Hematopoietic multipotent progenitor cell treated with erythropoietin and hydrocortisone succinate and interleukin-3 and kit ligand, for 17 days (in vitro differentiated cells): ENCODE measurements around the gene HP1BP3.

ENCODE experiments used
- DNase-seq: peaks from one replicate; pipeline ENCODE4 v3.0.0-alpha.2; 2015; ENCODE audit warnings: low spot score

The HP1BP3 gene

DNA sequence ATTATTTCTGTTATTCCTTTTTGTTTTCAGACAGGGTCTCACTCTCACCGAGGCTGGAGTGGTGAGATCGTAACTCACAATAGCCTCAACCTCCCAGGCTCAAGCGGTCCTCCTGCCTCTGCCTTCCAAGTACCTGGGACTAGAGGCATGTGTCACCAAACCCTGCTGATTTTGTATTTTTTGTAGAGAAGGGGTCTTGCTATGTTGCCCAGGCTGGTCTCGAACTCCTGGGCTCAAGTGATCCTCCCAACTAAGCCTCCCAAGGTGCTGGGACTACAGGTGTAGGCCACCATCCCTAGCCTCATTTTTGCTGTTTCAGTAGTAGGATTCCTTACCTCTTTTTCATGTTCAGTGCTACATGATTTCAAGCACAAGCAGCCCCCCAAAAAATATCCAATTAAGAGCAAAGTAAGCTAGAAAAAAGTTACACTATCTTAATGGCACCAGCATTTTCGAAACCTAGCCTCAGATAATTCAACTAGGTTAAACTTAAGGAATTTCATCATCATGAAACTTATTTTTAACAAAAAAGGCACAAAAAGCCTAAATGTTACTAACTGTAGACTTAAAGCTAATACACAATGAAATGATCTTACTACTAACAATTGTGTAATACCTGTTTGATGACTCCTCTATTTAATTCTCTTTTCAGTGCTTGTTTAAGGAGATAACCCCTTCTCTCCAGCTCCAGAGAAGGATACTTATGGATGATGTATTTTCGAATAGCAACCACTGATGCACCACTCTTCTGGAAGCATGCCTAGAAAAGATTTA is 16.6 kb downstream of the HP1BP3 start:
- no peak for DNase-seq

- DNase-seq = no peak
These were observed 19.8 kb downstream of the HP1BP3 start for GRCh38 chr1:20767271-20767670.

- no peak for DNase-seq
These were observed 23.7 kb downstream of the HP1BP3 start for GRCh38 chr1:20763417-20763816.

DNA sequence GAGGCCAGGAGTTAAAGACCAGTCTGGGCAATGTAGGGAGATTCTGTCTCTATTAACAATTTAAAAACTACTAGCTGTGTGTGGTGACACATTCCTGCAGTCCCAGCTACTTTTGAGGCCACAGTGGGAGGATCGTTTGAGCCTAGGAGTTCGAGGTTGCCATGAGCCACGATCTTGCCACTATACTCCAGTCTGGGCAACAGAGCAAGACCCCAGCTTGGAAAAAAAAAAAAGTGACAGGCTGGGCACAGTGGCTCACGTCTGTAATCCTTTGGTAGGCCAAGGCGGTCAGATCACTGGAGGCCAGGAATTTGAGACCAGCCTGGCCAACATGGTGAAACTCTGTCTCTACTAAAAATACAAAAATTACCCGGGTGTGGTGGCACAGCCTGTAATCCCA is 26.8 kb downstream of the HP1BP3 start:
- no peak for DNase-seq

GRCh38 chr1:20753589-20753988 is 33.5 kb downstream of the HP1BP3 start:
- no peak for DNase-seq

DNA sequence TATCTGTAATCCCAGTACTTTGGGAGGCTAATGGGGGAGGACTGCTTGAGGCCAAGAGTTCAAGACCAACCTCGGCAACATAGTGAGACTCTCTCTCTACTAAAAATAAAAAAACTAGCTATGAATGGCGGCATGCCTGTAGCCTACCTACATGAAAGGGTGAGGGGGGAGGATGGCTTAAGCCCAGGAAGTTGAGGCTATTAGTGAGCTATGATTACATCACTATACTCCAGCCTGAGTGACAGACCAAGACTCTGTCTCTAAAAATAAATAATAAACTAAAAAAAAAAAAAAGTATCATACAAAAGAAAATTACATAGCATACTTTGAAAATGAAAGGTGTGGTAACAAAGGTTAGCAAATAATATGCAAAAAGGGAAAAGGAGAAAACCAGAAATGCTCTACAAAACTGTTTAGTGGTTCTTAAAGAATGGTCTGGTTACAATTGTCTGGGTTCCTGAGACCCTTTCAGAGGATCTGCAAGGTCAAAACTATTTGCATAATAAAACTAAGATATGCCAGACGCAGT is 35.6 kb downstream of the HP1BP3 start:
- no peak for DNase-seq

DNA sequence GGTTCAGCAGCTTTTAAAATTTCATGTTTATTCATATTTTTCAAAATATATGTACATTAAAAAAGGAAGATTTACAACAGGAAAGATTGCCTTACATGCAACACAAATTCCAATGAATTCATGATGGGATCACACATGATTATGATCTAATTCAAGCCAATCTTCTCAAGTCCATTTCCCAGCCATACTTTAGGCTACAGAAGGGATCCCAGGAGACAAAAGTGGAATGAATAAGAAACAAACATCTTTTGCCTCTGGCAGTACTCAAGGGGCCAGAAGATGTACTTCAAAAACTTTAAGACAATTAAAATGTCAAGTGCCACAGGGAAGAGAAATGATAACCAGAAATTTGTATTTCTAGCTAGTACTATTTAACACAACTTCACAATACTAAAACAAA is 44.4 kb downstream of the HP1BP3 start:
- no peak for DNase-seq

DNA sequence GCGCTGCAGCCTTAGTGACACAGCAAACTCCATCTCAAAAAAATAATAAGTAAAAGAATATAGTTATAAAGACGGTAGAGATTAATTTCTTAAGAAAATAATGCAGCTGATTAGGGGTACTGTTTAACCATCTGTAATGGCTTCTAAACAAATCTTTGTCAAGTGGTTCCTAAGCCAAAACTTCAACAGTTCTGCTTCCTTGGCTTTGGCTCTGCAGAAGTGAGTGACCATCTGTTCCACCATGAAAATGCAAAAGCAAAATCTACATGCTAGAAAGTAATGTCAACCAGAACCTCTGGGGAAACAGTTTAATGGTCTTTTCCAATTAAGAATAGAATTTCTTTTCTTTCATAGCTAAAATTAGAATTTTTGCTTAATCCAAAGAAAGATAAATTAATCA is 46.3 kb downstream of the HP1BP3 start:
- DNase-seq = no peak

- DNase-seq = no peak
These were observed 47.9 kb downstream of the HP1BP3 start for GRCh38 chr1:20739225-20739624.

DNA sequence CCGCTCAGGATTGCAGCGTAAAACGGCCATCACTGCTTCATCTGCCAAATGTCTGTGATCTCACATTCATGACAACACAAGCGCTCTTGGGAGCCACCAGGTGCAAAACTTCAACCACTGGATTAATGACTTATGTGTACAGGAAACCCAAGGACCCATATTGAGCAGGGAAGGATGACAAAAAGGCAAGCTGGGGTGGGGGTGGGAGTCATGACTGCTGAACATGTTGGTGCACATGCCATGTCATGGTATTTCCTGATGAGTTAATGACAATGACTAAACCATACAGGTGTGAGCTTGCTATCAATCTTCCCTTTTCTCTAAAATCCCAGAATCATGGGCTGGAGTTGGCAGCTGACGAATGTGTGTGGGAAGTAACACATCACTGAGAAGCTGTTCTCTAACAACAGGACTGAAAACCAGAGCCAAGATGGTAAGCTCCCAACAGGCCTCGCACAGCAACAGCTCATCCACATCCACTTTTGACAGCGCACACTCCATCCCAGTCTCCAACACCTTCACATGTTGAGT is 51.5 kb downstream of the HP1BP3 start:
- no peak for DNase-seq

DNA sequence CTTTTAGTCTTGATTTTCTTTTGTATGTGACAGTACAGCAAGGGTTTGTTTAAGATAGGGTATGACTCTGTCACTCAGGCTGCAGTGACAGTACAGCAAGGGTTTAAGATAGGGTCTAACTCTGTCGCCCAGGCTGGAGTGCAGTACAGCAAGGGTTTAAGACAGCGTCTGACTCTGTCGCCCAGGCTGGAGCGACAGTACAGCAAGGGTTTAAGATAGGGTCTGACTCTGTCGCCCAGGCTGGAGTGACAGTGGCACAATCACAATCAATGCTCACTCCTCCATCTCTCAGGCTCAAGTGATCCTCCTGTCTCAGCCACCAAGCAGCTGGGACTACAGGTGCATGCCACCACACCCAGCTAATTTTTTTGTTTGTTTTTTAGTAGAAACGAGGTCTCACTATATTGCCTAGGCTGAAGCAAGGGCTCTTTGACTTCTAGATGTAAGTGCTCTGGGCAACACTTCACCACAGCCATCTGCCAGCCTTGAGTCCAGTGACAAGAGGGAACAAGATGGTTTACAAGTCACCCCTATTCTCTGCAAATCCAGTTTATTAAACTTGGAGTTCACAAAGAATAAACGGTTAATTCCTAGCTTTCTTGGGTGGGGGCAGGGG is 53.6 kb downstream of the HP1BP3 start:
- DNase-seq = no peak

DNA sequence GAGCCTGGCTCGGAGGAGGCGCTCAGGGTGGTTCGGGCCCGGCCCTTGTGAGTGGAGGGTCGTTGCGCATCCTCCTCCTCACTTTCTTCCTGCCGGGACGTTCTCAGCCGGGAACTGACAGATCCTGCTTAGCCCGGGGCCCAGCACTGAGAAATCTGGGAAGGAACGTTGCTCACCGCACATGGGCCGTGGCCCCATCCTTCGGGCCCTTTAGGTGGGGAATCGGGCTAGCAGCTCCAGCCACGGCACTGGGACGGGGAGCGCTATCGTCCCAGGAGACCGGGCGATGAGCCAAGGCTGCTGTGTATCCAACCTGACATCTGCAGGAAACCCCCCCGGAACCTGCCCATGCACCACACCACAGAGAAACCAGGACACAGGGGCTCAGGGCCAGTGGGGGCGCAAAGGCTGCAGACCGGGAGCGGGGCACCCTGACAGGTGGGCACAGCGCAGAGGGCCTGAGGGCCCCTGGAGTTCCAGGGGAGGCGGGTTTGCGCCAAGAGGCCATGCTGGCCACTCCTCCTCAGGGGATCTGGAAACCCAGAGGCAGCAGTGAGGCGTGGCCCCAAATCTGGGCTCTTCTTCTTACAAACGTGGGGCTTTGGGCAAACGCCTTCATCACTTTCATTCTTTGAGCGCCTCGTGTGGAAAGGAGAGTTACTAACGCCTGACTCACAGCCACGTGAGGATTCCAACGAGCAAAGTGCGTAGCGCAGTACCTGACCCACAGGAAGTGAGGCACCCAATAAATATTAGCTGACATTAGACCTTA is 54.3 kb downstream of the HP1BP3 start, which contains the start of gene SH2D5:
TSS of gene SH2D5 (minus strand) at position 116 of the 772 bp plus-strand sequence. CDS start 4,659 bp downstream, outside the sequence.
- DNase-seq = peak; percentile 33

DNA sequence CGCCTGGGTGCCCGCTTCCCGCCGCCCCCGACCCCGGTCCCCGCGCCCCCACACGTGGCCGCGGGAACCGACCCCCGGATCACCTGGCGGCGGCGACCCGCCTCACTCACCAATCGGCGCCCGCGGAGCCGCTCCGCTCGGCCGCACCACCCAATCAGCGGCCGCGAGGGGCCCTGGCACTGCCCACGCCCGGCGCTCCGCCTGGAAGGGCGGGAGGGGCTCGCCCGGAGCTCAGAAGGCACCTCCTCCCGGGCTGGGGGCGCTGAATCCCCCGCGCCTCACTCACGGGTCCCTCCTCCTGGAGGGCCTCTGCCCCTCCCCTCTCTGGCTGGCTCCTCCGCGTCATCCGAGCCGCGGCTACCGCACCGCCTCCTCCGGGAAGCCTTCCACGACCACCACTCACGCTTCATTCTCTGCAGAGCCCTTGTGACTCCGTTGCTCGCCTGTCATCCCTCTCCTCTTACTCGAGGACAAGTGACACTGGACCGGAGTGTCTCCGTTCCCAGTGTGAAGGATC is 55.0 kb downstream of the HP1BP3 start:
- no peak for DNase-seq

- DNase-seq = no peak
These were observed 55.8 kb downstream of the HP1BP3 start for GRCh38 chr1:20731057-20731991.

GRCh38 chr1:20730690-20731056 is 56.4 kb downstream of the HP1BP3 start:
- DNase-seq = no peak

DNA sequence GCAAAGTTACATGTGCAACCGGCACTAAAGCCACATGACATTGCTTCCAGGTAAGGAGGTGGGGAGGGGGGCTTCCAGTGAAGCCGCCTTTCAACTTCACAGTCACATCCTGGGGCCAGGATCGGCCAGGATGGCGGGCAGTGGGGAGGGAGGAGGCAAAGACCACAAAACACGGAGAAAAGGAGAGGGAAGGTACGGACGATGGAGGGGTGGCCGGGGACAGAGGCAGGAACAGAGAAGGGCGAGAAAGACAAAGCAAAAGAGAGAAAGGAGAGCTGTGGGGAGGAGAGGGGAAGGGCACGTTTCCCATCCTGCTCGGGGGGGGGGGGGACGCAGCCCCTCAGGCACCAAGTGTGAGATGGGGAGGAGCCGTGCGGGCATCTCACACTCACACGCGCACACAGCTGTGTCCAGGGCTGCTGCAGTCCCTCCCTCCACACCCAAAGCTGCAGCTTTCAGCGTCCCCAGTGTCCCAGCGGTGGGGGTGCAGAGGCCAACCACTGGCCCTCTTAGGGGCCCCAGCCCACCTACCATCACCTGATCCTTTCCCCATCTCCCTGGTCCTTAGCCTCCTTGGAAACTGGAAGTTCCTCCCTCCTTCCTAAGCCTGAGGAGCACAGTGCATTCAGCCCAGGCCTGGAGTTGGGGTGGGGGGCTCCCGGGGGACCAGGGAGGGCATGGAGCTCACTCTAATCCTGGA is 57.0 kb downstream of the HP1BP3 start:
- no peak for DNase-seq

- DNase-seq = no peak
These were observed 57.8 kb downstream of the HP1BP3 start for GRCh38 chr1:20729155-20729931.

- DNase-seq = no peak
These were observed 58.5 kb downstream of the HP1BP3 start for GRCh38 chr1:20728371-20729154.
